Caco-2 (cell line): Measurements from ENCODE around the gene TDRD6. TPM values are rescaled to one million over a fixed set of nuclear protein-coding genes. Genes with fewer than 3 reads are reported as not detected.

Source experiments
- BruUV-seq: library from RNA; stranded (reverse); fragments of 400-500 nt; replicated peaks from 2 replicates; lab custom pipeline; 2021; lab: Mats Ljungman, UMichigan
- CTCF ChIA-PET: fragments of 300-600 bp; sonication (Branson Sonifier 250); formaldehyde crosslinking; loops from one replicate; lab custom pipeline; 2022; ENCODE audit warnings: antibody characterized with exemption; lab: Charles Lee
- POLR2A ChIA-PET: fragments of 300-600 bp; sonication (Branson Sonifier 250); formaldehyde crosslinking; loops from one replicate; lab custom pipeline; 2022; ENCODE audit warnings: antibody characterized with exemption; lab: Charles Lee
- DNase-seq, 2 experiments: peaks; one replicate each; pipeline versions ENCODE4 v3.0.0 to v3.0.0-alpha.2; 2020 to 2022
- H3K27me3 ChIP-seq: replicated peaks from 2 replicates; pipeline ENCODE4 v1.6.0; 2011; ENCODE audit warnings: low read length; ENCODE audit not compliant: control insufficient read depth, insufficient read depth
- H3K36me3 ChIP-seq: 2 replicates; pipeline ENCODE4 v1.5.1; 2011; ENCODE audit warnings: low read length; ENCODE audit not compliant: control insufficient read depth, insufficient read depth
- H3K4me1 ChIP-seq: fragments of 250-450 bp; sonication (Bioruptor Pico); 2 replicates; pipeline ENCODE4 v1.5.1; 2020; ENCODE audit warnings: mild to moderate bottlenecking
- H3K4me3 ChIP-seq: 2 replicates; pipeline ENCODE4 v1.5.1; 2011; ENCODE audit warnings: low read depth, mild to moderate bottlenecking, control low read depth, low read length
- H3K9me3 ChIP-seq: fragments of 250-450 bp; sonication (Bioruptor Pico); 2 replicates; pipeline ENCODE4 v1.5.1; 2020; ENCODE audit warnings: mild to moderate bottlenecking, moderate library complexity
- H3K27ac Mint-ChIP-seq: one replicate; pipeline ENCODE4 v1.8.0; 2022; ENCODE audit warnings: mixed read lengths; ENCODE audit not compliant: unreplicated experiment
- H3K27me3 Mint-ChIP-seq: one replicate; pipeline ENCODE4 v1.8.0; 2022; ENCODE audit warnings: mixed read lengths; ENCODE audit not compliant: insufficient read depth, unreplicated experiment
- H3K36me3 Mint-ChIP-seq: one replicate; pipeline ENCODE4 v1.8.0; 2022; ENCODE audit warnings: mild to moderate bottlenecking, mixed read lengths; ENCODE audit not compliant: insufficient read depth, unreplicated experiment
- H3K4me1 Mint-ChIP-seq: one replicate; pipeline ENCODE4 v1.8.0; 2022; ENCODE audit warnings: low read depth, mixed read lengths; ENCODE audit not compliant: unreplicated experiment
- H3K4me3 Mint-ChIP-seq: one replicate; pipeline ENCODE4 v1.8.0; 2022; ENCODE audit warnings: mild to moderate bottlenecking, moderate library complexity, mixed read lengths; ENCODE audit not compliant: unreplicated experiment
- H3K9me3 Mint-ChIP-seq: one replicate; pipeline ENCODE4 v1.8.0; 2022; ENCODE audit warnings: mixed read lengths; ENCODE audit not compliant: unreplicated experiment
- intact Hi-C: fragments of 100-400 bp; cut with micrococcal nuclease; formaldehyde crosslinking; loops from one replicate; pipeline ENCODE4 v1.10.0; 2022; ENCODE audit not compliant: unreplicated experiment
- total RNA-seq: library from RNA; stranded (reverse); gene quantifications from 2 replicates; pipeline ENCODE4 v1.2.3, GENCODE V29; 2022
- TF ChIP-seq, protein P1 (sequence below), 2 experiments: fragments of 200-600 bp in 1 of 2; IDR thresholded peaks; 1 replicate in 1 of 2; 2 replicates in 1 of 2; pipeline versions ENCODE4 v1.5.1 to v1.8.0; 2011 to 2022; ENCODE audit warnings: antibody characterized with exemption in 1 of 2, control low read depth in 1 of 2, inconsistent platforms in 1 of 2, low read depth in 1 of 2, low read length in 1 of 2, mild to moderate bottlenecking in 1 of 2, moderate library complexity in 1 of 2; ENCODE audit not compliant: insufficient read depth in 1 of 2, severe bottlenecking in 1 of 2, unreplicated experiment in 1 of 2

Gene TDRD6
- total RNA-seq, 1 experiment from 2014 or later = not detected

GRCh38 chr6:46730921-46731461 is 43.3 kb downstream of the TDRD6 start:
- Histone ChIP-seq H3K4me3 (no peak overlapping the region), H3K9me3 (no peaks in the 10 kb centered on the region), H3K27me3 (peaks cover 1% of the 10 kb centered on the region; the same call in 1 of the 2 replicates), H3K4me1 (0 out of 2 replicates have a peak, but pooled peaks cover 4% of the 10 kb centered on the region), H3K36me3 (no peaks in the 10 kb centered on the region)
- H3K27ac Mint-ChIP-seq = no peak overlapping the region
- POLR2A ChIA-PET = no interaction called here
- CTCF ChIA-PET = no interaction called here
- BruUV-seq = no TSS peak
- no peaks in the 10 kb centered on the region for H3K9me3 Mint-ChIP-seq
- TF ChIP-seq, protein P1, sequence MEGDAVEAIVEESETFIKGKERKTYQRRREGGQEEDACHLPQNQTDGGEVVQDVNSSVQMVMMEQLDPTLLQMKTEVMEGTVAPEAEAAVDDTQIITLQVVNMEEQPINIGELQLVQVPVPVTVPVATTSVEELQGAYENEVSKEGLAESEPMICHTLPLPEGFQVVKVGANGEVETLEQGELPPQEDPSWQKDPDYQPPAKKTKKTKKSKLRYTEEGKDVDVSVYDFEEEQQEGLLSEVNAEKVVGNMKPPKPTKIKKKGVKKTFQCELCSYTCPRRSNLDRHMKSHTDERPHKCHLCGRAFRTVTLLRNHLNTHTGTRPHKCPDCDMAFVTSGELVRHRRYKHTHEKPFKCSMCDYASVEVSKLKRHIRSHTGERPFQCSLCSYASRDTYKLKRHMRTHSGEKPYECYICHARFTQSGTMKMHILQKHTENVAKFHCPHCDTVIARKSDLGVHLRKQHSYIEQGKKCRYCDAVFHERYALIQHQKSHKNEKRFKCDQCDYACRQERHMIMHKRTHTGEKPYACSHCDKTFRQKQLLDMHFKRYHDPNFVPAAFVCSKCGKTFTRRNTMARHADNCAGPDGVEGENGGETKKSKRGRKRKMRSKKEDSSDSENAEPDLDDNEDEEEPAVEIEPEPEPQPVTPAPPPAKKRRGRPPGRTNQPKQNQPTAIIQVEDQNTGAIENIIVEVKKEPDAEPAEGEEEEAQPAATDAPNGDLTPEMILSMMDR (IDR thresholded peaks at IDR 0.05; ENCODE audit: insufficient read depth in 1 of 2, low read depth in 1 of 2, low read length in 1 of 2, severe bottlenecking in 1 of 2, unreplicated experiment in 1 of 2) = no peak
- no peaks in the 10 kb centered on the region for H3K36me3 Mint-ChIP-seq
- DNase-seq = no peak
- intact Hi-C loops = no loop called here
- no peak overlapping the region for H3K4me3 Mint-ChIP-seq
- H3K27me3 Mint-ChIP-seq = peaks cover 10% of the 10 kb centered on the region
- H3K4me1 Mint-ChIP-seq = peaks cover 7% of the 10 kb centered on the region

DNA sequence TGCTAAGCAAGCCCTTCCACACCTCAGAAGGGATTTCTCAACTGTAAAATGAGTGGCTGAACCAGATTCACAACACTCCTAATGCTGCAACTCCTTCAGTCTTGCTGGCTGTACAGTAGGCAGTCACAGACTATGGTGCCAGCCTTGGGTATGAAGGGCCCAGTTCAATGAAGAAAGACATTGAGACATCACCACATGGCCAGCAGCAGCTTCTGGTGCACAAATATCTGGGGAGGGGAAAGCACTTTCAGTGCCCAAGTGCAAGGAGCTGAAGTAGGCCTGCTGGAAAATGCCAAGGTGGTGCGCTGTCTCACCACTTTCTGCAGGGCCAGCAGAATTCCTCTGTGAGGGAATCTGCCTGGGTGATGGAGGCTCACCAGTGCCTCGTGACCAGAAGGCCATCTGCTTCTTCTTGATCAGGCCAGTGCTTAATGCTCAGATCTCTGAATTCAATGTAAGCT is 45.7 kb downstream of the TDRD6 start:
- H3K27me3 Mint-ChIP-seq = peaks cover 12% of the 10 kb centered on the region
- no peaks in the 10 kb centered on the region for H3K9me3 Mint-ChIP-seq
- ChIA-PET POLR2A (no interaction called here), CTCF (interaction anchor here (0.7 kb wide), 1 partner anchor 76 kb away, joined by 3 read pairs; no protein-coding TSS in a partner anchor)
- DNase-seq = no peak
- peaks cover 1% of the 10 kb centered on the region; the same call in 1 of the 2 replicates for H3K27me3 ChIP-seq
- H3K36me3 Mint-ChIP-seq = no peaks in the 10 kb centered on the region
- TF ChIP-seq, protein P1 (IDR thresholded peaks at IDR 0.05; ENCODE audit: insufficient read depth in 1 of 2, low read depth in 1 of 2, low read length in 1 of 2, severe bottlenecking in 1 of 2, unreplicated experiment in 1 of 2) = no peak
- no peak overlapping the region for H3K4me3 ChIP-seq
- intact Hi-C loops = no loop called here
- BruUV-seq = no TSS peak
- peaks cover 7% of the 10 kb centered on the region for H3K4me1 Mint-ChIP-seq
- H3K4me3 Mint-ChIP-seq = peak overlapping the region; percentile 47
- no peaks in the 10 kb centered on the region for H3K9me3 ChIP-seq
- no peaks in the 10 kb centered on the region for H3K36me3 ChIP-seq
- H3K27ac Mint-ChIP-seq = no peak overlapping the region
- 0 out of 2 replicates have a peak, but pooled peaks cover 4% of the 10 kb centered on the region for H3K4me1 ChIP-seq

DNA sequence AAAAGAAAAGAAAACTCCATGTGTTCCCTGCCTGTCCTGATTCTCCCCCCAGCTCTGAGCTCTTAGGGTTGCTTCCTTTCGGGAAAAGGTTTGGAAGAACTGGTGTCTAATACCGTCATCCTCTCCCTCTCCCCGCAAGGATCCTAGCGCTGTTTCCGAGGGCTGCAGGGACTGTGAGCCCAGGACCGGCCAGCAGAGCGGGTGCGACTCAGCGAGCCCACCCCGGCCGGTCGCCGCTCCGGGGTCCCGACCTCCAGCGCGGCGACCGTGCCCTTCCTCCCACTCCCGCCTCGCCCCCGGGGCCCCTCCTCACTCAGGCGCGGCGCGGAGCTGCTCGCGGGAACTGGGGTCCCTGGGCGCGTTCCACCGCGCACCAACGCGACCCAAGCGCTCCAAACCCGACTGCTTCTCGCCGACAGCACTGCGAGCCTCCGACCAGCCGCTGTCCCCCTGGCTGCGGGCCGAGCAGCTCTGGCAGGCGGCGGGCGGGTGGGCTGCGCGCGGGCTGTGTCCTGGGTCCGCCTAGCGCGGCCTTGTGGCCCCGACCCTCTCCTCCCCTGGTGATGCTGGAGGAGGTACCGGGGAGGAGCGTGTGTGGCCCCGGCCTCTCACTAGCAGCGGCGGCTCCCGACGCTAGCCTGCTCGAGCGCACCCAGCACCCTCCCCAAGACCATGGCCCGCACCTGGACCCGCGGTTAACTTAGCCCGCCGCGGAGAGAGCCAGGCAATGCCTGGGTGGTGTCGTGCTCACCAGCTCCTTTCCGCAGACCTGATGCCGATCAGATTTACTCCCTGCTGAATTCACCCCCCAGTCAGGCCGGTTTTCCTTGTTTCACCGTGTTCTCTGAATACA is 47.4 kb downstream of the TDRD6 start, which contains the start of gene PLA2G7:
TSS of gene PLA2G7 (minus strand) at position 509 of the 853 bp plus-strand sequence. CDS start 12,484 bp downstream, outside the sequence.
- TF ChIP-seq, protein P1 (IDR thresholded peaks at IDR 0.05; ENCODE audit: insufficient read depth in 1 of 2, low read depth in 1 of 2, low read length in 1 of 2, severe bottlenecking in 1 of 2, unreplicated experiment in 1 of 2) = no peak
- 0 out of 2 replicates have a peak, but pooled peaks cover 4% of the 10 kb centered on the region for H3K4me1 ChIP-seq
- H3K36me3 ChIP-seq = no peaks in the 10 kb centered on the region
- no peaks in the 10 kb centered on the region for H3K9me3 ChIP-seq
- Mint-ChIP-seq H3K4me3 (peak within 1 kb of the TSS; percentile 66), H3K9me3 (no peaks in the 10 kb centered on the region), H3K27me3 (peaks cover 14% of the 10 kb centered on the region), H3K27ac (peak within 1 kb of the TSS; percentile 2), H3K36me3 (no peaks in the 10 kb centered on the region), H3K4me1 (peaks cover 7% of the 10 kb centered on the region)
- peak; percentile 24 to 39 for DNase-seq
- peaks cover 1% of the 10 kb centered on the region; the same call in 1 of the 2 replicates for H3K27me3 ChIP-seq
- intact Hi-C loops = loop anchor here (1.0 kb wide), 1 partner anchor 46 kb away; no protein-coding TSS in a partner anchor
- BruUV-seq = no TSS peak
- ChIA-PET POLR2A (no interaction called here), CTCF (no interaction called here)
- H3K4me3 ChIP-seq = peak within 1 kb of the TSS; percentile 38
